HG03064 (cell line): ENCODE results near the gene ANO3.

ENCODE experiments used
- ATAC-seq: cut with Tn5 transposase; IDR thresholded peaks from one replicate; pipeline ENCODE4 v1.9.1; 2021; ENCODE audit warnings: low read depth; ENCODE audit not compliant: unreplicated experiment

ANO3 gene

DNA sequence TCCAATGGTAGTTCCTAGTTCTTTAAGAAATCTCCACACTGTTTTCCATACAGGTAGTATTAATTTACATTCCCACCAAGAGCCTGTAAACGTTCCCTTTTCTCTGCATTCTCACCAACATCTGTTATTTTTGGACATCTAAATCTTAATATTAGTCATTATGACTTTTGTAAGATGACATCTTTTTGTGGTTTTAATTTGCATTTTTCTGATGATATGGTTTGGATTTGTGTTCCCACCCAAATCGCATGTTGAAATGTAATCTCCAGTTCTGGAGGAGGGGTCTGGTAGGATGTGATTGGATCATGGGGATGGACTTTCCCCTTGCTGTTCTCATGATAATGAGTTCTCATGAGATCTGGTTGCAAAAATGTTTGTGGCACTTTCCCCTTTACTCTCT, 151.2 kb downstream of the ANO3 start:
- ATAC-seq, result no peak

DNA sequence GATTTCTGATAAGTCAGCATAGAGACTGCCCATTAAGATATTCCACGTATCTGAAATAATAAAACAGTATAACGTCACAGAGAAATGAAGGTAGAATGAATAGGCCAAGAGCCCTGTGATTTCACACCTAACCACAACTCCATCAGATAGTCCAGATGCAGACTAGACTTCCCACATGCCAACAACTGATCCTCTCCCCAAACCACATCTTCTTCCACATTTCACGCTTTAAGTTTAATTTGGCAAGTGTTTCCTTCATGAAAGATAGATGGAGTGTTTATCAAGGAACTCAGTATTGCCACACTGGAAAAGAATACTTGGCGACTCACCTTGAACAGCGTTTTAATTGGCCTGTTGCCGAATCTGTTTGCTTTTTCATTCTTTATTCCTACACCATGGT, 158.6 kb downstream of the ANO3 start:
- no peak for ATAC-seq

DNA sequence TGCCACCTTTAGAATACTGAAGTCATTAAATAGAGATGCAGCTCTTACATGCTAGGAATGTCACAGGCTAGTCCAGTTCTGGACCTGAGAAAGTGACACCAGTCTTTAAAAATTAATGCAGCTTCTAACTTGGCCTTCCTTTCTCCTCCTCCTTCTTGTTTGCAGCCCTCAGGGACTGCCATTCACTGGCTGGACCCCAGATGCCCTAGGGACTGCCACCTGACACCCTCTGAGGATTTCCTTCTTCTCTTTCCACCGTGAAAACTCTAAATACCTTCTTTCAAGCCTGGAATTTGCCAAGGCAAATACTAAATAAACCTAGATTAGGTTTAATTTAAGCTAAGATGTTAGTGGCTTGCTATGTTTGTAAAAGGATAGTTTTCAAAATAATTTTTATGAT, 161.7 kb downstream of the ANO3 start:
- no peak for ATAC-seq

DNA sequence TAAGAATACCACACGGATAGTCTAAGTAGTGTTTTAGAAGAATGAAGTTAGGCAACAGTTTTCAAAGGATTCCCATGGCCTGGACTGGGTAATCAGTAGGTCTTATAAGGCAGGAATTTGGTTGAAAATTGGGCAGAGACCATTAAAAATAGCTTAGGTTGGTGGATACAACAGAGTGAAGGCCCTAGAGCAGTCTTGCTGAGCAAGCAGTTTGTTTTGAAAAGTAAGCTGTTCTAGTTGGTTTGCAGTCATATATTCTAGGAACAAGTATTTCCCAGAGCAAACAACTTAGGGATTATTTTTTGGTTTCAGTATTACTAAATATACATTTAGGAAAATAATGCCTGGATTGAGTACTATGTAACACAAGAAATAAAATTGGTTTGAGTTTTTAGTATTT, 175.3 kb downstream of the ANO3 start:
- ATAC-seq, result no peak

DNA sequence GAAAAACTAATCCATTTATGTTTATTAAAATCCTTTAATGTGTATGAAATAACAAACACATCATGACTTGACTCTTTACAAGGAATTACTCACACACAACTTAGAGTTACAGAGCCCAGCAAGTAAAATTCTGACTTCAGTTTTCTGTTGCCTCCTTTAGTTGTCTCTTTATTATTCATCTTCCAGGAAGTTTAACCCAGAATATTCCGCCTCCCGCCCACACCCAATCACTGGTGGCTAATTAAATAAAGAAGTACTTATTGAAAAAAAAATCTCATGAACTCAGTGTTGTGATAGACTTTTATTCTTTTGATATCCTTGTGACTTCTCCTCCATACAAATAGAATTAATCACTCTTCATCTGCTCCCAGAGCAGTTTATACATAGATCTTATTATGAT, 178.2 kb downstream of the ANO3 start:
- no peak for ATAC-seq

DNA sequence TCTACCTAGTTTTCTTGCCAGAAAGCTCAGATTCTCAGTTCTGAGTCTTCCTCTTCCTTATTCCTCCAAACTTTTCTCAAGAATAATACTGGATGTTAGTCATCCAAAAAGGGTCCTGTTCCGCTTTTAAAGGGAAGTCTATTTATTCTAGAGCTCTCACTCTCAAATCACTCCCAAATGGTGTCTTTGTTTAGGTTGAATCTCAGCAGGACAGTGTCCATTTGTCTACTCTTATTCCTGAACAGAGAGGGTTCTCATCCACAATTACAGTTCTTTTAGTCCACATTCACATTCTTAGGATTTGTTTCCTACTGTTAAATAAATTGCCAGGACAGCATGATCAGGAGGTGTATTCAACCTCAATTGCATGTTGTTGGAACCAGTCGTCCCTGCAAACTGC, 178.8 kb downstream of the ANO3 start:
- no peak for ATAC-seq

DNA sequence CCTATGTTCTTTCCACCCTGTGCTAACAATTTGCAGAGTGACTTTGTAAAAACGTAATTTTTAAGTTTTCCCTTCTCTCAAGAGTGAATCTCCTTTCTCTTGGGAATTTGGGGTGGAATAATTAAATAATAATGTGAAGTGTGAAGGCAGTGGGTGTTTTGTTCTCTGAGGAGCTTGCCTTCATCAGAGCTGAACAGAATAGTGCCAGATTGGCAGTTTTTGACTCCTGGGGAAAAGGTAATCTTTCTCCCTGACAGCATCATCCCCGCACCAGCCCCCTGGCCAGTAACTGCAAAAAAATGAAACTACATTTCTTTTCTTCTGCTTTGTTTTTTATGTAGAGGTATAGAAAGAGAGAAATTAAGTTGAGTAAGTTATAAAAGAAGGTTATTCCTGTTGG, 180.3 kb downstream of the ANO3 start:
- no peak for ATAC-seq

DNA sequence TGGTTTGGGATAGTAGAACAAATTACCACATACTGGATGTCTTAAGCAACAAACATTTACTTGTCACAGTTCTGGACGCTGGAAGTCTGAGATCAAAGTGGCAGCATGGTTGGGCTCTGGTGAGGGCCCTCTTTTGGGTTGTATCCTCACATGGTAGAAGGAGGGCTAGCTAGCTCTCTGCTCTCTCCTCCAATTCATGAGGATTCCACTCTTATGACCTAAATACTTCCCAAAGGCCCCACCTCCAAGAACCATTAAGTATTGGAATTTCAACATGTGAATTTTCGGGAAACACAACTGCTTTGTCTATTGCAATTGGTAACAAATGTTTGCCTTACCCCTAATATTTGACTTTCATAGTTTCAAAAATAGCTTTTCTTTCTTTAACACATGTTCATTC, 187.5 kb downstream of the ANO3 start:
- ATAC-seq, result no peak

DNA sequence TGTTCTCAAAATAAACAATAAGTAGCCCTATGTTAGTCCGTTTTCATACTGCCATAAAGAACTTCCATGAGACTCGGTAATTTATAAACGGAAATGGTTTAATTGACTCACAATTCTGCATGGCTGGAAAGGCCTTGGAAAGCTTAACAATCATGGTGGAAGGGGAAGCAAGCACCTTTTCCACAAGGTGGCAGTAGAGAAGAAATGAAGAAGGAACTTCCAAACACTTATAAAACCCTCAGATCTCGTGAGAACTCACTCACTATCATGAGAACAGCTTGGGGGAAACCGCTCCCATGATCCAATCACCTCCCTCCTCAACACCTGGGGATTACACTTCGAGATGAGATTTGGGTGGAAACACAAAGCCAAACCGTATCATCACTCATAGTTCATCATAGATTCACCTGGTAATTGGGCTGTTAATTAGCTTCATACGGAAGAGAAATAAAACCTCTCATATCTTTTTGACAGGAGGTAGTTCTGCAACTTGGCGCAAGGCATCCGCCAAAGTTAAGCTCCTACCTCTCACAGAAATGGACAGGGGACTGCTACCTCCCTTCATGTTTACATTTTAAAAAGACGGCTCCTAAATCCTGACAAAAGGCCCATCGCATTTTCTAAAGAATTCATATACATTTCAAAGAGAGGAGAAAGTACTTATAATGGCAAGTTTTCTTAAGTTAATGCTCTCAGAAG, 191.1 kb downstream of the ANO3 start:
- ATAC-seq, result no peak

DNA sequence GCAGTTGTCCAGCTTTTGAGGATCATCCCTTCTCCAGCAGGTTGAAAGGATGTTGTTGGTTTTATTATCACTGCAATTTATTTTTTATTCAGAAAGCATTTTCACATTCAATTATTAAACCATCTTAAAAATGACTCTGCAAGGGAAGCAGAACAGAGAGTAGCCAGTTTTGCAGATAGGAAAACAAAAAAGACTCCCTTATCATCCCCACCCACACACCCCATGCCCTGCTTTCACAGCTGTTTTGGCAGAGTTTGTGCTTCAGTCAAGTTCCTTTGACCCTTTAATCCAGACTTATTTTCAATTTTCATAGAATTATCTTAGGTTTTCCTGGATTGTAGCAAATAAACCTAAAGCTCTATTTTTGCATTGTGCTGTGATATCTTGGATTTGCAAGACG, 195.8 kb downstream of the ANO3 start:
- no peak for ATAC-seq

DNA sequence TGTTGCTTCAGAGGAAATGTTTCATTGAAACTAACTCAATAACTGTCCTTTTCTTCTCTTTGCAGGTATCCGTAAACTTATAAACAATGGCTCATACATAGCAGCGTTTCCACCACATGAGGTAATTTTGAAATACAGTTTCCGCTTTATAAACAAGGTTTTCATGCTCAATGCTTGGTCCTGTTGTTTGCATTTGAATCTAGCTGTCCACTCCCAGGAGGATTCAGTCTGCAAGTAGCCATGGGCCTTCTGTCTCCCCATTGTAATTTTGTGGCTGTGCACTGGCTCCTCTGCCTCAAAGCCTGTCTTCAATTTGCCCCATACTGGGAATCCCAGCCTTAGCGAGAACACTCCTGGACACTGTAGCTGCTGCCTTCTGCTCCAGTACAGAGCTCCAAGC, 205.4 kb downstream of the ANO3 start:
- no peak for ATAC-seq

DNA sequence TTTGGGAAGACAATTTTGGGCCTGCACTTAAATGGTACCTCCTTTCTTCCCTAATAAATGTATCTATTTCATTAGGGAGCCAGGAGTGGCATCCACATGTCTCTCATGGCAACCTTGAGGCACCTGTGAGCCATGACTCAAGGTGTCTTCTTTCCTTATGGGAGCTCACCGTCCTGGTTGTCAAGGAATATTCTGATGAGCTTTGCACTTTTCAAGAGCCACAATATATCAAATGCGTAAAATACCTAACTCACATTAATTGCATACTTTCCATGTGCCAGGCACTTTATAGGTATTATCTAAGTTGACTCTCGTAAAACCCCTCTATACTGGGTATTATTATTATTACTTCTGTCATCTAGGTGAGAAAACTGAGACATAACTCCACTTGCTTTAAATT, 207.6 kb downstream of the ANO3 start:
- no peak for ATAC-seq

DNA sequence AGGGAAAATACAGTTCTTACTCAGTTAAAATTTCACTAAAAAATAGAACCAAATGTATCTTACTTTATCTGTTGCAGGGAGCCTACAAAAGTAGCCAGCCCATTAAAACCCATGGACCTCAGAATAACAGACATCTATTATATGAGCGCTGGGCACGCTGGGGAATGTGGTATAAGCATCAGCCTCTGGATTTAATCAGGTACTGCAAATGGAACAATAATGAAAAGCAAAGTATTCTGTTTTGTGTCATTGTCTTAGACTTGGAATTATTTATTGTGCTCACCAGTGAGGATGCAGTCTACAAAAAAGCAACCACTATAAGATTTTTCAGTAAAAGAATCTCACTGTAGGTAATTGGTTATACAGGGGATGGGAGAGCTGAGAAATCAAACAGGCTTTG, 209.9 kb downstream of the ANO3 start:
- ATAC-seq, result no peak

DNA sequence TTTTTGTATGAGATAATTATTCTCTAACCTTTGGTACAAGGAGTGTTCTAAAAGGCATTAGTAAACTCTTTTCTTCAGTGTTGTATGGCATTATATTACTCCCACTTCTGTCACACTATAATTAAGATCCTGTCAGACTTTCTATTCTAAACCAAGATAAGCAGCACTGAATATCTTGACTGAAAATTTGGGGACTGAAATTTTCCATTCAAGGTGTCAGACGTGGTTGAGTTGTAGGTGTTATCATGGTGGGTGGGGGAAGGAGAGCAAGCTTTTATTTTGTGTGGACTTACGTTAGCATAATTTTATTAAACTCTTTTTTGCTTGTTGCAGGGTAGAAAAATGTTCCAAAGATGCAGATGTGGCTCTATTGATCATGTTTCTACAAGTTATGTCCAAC, 217.2 kb downstream of the ANO3 start:
- ATAC-seq, result no peak

DNA sequence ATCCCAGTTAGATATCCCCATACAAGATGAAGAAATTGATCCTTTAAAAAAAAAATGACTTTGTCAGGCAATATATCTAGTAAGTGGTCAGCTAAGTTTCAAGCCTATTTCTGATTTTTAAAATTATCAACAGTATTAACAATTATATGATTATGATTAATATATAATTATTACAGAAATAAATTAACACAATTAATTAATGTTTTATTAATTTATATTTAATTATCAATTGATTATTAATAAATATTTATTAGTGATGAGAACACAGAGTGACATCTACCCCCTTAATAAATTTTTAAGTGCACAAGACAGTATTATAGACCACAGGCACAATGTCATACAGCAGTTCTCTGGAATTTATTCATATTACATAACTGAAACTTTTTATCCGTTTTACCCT, 218.1 kb downstream of the ANO3 start:
- ATAC-seq, result no peak

DNA sequence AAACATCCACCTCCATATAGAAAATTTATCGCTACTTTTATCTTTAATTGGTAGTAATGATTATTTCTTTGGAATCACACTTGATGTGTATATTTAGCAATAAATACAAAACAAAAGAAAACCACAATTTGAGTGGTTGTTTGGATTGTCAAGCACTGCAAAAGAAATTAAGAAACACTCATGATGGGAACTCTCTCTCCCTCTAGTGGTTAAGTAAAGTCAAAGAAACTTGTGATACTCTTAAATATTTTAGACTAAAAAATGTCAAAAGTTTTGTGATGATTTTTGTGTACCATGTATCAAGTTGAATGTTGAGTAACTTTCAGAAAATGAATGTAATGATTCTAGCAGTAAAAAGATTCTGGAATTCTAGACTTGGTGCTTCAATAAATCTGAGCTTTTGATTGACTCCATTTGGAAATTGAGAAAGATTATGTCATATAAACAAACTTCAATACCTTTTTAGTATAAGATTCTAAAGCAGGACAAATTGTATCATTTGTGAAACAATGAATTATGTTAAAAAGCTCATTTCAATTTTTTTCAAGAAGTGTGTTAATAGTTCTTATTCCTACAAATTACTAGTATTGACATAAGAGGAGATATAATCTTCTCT, 219.4 kb downstream of the ANO3 start:
- no peak for ATAC-seq

DNA sequence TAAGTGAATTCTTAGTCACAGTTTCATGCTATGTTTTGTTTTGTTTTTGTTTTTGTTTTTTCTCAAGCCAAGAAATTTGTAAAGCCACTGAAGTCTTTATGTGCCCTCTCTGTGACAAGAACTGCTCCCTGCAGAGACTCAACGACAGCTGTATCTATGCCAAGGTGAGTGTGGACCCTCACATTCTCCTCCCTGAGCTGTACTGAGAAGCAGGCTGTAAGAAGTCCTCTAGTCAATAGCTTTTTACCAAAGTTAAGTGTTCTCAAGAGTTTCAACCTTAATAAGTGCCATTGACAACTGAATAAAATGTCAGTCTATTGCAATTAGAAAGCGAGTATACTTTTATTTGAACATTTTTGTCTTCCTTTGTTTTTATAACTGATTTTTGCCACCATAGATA, 221.3 kb downstream of the ANO3 start:
- no peak for ATAC-seq

DNA sequence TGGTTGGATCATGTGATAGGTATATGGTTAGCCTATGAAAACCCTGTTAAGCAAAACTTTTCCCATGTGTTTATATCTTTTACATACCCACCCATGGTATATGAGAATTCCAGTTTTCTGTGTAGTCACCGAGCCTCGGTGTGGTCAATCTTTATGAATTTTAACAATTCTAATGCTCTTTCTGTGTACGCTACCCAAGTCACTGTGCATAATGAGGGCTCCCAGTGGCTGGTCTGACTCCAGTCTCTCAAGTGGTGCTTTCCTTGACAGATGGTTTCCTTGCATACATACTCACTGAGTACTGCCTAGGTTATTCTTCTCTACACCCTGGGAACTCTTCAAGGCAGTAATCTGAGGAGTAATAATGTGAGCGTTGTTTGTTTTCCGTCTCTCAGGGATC, 222.5 kb downstream of the ANO3 start:
- no peak for ATAC-seq

DNA sequence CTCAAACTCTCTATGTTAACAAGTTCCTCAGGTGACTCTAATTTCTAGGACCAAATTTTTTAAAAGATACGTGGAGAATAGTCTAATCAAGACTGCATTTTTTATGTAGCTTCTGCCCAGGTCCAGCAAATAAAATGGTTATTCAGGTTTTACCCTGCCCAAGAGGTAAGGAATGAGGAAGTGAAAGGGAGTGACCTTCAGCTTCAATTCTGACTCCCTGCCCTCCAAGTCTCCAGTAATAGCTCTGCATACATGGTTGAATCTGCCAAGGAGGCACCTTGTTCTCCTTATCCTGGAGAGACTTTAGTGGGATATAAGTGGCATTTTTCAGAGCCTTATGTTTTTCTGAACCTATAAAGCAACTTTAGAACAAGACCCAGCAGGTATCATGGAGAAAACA, 224.7 kb downstream of the ANO3 start:
- no peak for ATAC-seq

DNA sequence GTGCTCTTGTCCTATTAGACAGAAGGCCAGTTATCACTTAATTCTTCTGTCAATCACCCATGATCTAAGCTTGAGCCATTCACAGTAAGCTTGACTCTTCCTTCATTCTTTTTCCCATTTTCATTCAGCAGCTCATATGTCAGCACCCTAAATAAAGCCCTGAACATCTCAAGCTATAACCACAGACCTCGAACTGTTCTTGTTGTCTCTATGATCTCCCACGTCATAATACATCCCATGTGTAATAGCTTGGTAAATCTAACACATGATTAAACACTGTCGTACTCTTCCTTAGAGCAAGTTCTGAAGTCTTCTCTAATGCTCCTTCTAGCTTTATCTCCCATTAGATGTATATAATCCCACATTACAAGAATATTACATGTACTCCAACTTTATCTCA, 225.7 kb downstream of the ANO3 start:
- no peak for ATAC-seq

DNA sequence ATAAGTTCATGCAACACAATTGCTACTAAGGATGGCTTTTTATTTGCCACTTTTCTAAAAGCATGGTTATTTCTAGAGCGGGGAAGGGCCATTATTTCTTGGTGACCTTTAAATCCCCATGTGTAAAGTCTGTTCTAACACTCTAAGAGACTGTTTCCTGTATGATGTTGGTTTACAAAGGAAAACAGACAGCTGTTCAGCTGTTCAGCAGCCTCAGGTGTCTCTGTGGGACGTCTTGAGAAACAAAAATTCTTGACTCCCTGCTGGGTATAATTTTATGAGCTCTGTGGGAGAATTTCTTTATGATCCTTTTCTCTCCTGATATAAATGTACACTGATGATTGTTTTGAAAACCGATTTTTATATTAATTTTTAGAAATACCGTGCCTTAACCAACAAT, 226.3 kb downstream of the ANO3 start:
- ATAC-seq, result no peak

DNA sequence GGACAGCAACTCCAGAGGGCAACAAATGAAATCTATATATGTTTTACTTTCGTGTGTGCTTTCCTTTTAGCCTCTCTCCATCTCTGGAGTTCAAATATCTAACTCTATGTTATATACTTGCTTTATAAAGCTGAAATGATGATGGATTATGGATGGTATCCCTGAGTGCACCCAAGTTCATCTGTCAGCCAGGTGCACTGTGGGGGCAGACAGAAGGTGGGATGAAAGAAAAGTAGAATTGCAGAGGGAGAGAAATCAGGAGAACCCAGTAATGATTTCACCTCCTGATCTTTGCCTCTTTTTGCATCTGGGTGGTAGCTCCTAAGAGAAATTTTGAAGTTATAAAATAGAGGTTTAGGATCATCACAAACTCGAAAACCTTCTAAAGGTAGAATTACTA, 237.7 kb downstream of the ANO3 start:
- no peak for ATAC-seq
